PC-3 (cell line): Measurements from ENCODE around the gene ADAM22. TPM values are rescaled to one million over a fixed set of nuclear protein-coding genes. Genes with fewer than 3 reads are reported as not detected.
"Not testable (repeated sequence)": the region's sequence is repeated elsewhere in the genome, so short reads cannot be mapped to it uniquely, and the experiment has no call there.

Source experiments
- ATAC-seq: fragments of 200-7000 bp; cut with Tn5 transposase; 2 replicates; pipeline ENCODE4 v1.9.1; 2020; ENCODE audit warnings: mild to moderate bottlenecking, moderate library complexity
- BruUV-seq: library from RNA; stranded (reverse); fragments of 400-500 nt; replicated peaks from 2 replicates; lab custom pipeline; 2021; lab: Mats Ljungman, UMichigan
- CTCF ChIA-PET: fragments of 300-600 bp; sonication (Branson Sonifier 250); formaldehyde crosslinking; loops from one replicate; lab custom pipeline; 2022; ENCODE audit warnings: antibody characterized with exemption; lab: Charles Lee
- POLR2A ChIA-PET: fragments of 300-600 bp; sonication (Branson Sonifier 250); formaldehyde crosslinking; loops from one replicate; lab custom pipeline; 2022; ENCODE audit warnings: antibody characterized with exemption; ENCODE audit not compliant: unreplicated experiment; lab: Charles Lee
- DNase-seq: peaks from one replicate; pipeline ENCODE4 v3.0.0-alpha.2; 2015
- H2AFZ ChIP-seq: fragments of 300-600 bp; sonication (generic); 2 replicates; pipeline ENCODE4 v1.6.0; 2016; ENCODE audit warnings: antibody characterized with exemption, low read length
- H3F3A ChIP-seq: fragments of 300-600 bp; sonication (generic); one replicate; pipeline ENCODE4 v1.6.0; 2017; ENCODE audit warnings: antibody characterized with exemption, low read length, control low read depth, mild to moderate bottlenecking; ENCODE audit not compliant: unreplicated experiment
- H3K27ac ChIP-seq: fragments of 300-600 bp; sonication (generic); 2 replicates; pipeline ENCODE4 v1.5.1; 2016; ENCODE audit warnings: mild to moderate bottlenecking, low read length
- H3K27me3 ChIP-seq: fragments of 300-600 bp; sonication (generic); 2 replicates; pipeline ENCODE4 v1.6.1; 2016; ENCODE audit warnings: low read length, mixed read lengths
- H3K36me3 ChIP-seq: fragments of 300-600 bp; sonication (generic); 2 replicates; pipeline ENCODE4 v1.6.1; 2016; ENCODE audit warnings: low read depth, mixed run types, low read length, mixed read lengths
- H3K4me1 ChIP-seq: fragments of 300-600 bp; sonication (generic); 2 replicates; pipeline ENCODE4 v1.5.1; 2016; ENCODE audit warnings: low read length; ENCODE audit not compliant: insufficient read depth
- H3K4me2 ChIP-seq: fragments of 300-600 bp; sonication (generic); 2 replicates; pipeline ENCODE4 v1.6.0; 2016; ENCODE audit warnings: low read length
- H3K4me3 ChIP-seq: fragments of 300-600 bp; sonication (generic); 2 replicates; pipeline ENCODE4 v1.5.1; 2016; ENCODE audit warnings: mild to moderate bottlenecking, low read length, mixed read lengths
- H3K79me2 ChIP-seq: fragments of 300-600 bp; sonication (generic); 2 replicates; pipeline ENCODE4 v1.6.1; 2017; ENCODE audit warnings: low read length, mixed read lengths
- H3K9ac ChIP-seq: fragments of 300-600 bp; sonication (generic); 2 replicates; pipeline ENCODE4 v1.6.0; 2016; ENCODE audit warnings: mild to moderate bottlenecking, low read length
- H3K9me2 ChIP-seq: fragments of 300-600 bp; sonication (generic); replicated peaks from 2 replicates; pipeline ENCODE4 v1.6.1; 2016; ENCODE audit warnings: mixed run types, low read length, mixed read lengths
- H3K9me3 ChIP-seq: fragments of 300-600 bp; sonication (generic); 2 replicates; pipeline ENCODE4 v1.6.1; 2016; ENCODE audit warnings: low read length, mixed read lengths
- H4K20me1 ChIP-seq: fragments of 300-600 bp; sonication (generic); 2 replicates; pipeline ENCODE4 v1.6.1; 2016; ENCODE audit warnings: low read length, mixed read lengths
- EZH2 ChIP-seq: fragments of 300-600 bp; sonication (generic); IDR thresholded peaks from one replicate; pipeline ENCODE4 v1.6.1; 2017; ENCODE audit warnings: antibody characterized with exemption, mild to moderate bottlenecking, low read length; ENCODE audit not compliant: unreplicated experiment
- EZH2phosphoT487 ChIP-seq: fragments of 300-600 bp; sonication (generic); IDR thresholded peaks from 2 replicates; pipeline ENCODE4 v1.6.1; 2018; ENCODE audit warnings: mild to moderate bottlenecking, antibody characterized with exemption, low read length, borderline replicate concordance
- intact Hi-C: fragments of 100-400 bp; cut with micrococcal nuclease; formaldehyde crosslinking; loops from 2 replicates; pipeline ENCODE4 v1.9.0; 2023
- total RNA-seq: library from RNA; depleted of rRNA; stranded (reverse); fragments of >200 nt; gene quantifications from 2 replicates; pipeline ENCODE4 v1.2.3, GENCODE V29; 2014
- TF ChIP-seq, protein P1 (sequence below): fragments of 300-600 bp; sonication (generic); conservative IDR thresholded peaks from 2 replicates; pipeline ENCODE4 v1.5.1; 2017; ENCODE audit warnings: antibody characterized with exemption, low read depth, mild to moderate bottlenecking, low read length

ADAM22 gene
- total RNA-seq, 1 experiment from 2014 or later: 4.4 TPM

DNA sequence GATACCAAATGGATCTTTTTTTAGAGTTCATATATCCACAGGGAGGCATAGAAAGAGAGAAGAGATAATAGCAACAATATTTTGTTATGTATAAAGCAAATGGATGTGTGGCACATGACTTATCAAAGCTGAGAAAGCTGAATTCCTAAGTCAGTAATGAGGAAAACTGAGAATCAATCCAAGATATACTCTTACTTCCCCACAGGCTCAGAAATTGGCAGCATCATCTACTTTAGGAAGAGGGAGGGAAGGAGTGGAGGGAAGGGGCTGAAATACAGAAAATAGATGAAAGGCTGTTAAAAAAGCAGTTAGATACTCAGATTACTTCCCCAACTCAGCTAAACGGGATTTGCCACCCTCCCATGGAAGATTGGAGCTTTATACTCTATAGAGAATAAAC, 222.3 kb downstream of the ADAM22 start:
- TF ChIP-seq EZH2phosphoT487 (no peak), EZH2 (no peak)
- TF ChIP-seq, protein P1, sequence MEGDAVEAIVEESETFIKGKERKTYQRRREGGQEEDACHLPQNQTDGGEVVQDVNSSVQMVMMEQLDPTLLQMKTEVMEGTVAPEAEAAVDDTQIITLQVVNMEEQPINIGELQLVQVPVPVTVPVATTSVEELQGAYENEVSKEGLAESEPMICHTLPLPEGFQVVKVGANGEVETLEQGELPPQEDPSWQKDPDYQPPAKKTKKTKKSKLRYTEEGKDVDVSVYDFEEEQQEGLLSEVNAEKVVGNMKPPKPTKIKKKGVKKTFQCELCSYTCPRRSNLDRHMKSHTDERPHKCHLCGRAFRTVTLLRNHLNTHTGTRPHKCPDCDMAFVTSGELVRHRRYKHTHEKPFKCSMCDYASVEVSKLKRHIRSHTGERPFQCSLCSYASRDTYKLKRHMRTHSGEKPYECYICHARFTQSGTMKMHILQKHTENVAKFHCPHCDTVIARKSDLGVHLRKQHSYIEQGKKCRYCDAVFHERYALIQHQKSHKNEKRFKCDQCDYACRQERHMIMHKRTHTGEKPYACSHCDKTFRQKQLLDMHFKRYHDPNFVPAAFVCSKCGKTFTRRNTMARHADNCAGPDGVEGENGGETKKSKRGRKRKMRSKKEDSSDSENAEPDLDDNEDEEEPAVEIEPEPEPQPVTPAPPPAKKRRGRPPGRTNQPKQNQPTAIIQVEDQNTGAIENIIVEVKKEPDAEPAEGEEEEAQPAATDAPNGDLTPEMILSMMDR: no peak
- no peaks in the 10 kb centered on the region for H3F3A ChIP-seq
- DNase-seq (no peak), ATAC-seq (no peak)
- H3K4me2 ChIP-seq: no peak overlapping the region
- H3K36me3 ChIP-seq: no peaks in the 10 kb centered on the region
- no peak overlapping the region for H3K4me3 ChIP-seq
- no peaks in the 10 kb centered on the region for H3K79me2 ChIP-seq
- H3K9me2 ChIP-seq: no peaks in the 10 kb centered on the region
- ChIA-PET POLR2A (no interaction called here), CTCF (no interaction called here)
- H3K9ac ChIP-seq: no peak overlapping the region
- no peaks in the 10 kb centered on the region for H4K20me1 ChIP-seq
- H3K27ac ChIP-seq: no peak overlapping the region
- no peak overlapping the region for H2AFZ ChIP-seq
- intact Hi-C loops: no loop called here
- H3K9me3 ChIP-seq: no peaks in the 10 kb centered on the region
- no peaks in the 10 kb centered on the region for H3K4me1 ChIP-seq
- no TSS peak for BruUV-seq
- H3K27me3 ChIP-seq: no peaks in the 10 kb centered on the region

DNA sequence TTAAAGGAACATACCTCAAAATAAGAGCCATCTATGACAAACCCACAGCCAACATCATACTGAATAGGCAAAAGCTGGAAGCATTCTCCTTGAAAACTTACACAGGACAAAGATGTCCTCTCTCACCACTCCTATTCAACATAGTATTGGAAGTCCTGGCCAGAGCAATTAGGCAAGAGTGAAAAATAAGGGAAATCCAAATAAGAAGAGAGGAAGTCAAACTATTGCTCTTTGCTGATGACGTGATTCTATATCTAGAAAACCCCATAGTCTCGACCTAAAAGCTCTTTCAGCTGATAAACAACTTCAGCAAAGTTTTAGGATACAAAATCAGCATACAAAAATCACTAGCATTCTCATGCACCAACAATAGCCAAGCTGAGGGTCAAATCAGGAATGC, 225.7 kb downstream of the ADAM22 start:
- H2AFZ ChIP-seq, H3F3A ChIP-seq, H3K79me2 ChIP-seq, DNase-seq, H3K36me3 ChIP-seq, H3K4me2 ChIP-seq, ATAC-seq, H3K4me3 ChIP-seq, BruUV-seq, H3K27me3 ChIP-seq, H3K9ac ChIP-seq, H3K27ac ChIP-seq, H3K4me1 ChIP-seq, H3K9me3 ChIP-seq, CTCF ChIA-PET, POLR2A ChIA-PET, H4K20me1 ChIP-seq, H3K9me2 ChIP-seq: not testable (repeated sequence)
- intact Hi-C loops: loop anchor here (10.0 kb wide), 1 partner anchor 655 kb away; no protein-coding TSS in a partner anchor

DNA sequence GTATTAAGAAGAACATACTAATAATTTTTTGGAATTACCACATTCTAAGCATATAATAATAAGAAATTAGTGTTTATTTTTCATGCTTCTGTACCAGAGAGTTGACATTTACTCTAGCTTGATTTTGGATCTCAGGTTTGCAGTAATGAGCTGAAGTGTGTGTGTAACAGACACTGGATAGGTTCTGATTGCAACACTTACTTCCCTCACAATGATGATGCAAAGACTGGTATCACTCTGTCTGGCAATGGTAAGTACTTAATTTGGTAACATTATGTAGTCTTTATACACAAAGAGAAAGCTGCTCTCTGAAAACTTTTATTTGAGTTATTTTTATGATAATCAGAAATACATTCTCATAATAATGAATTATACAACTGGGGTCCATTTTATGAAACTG, 231.6 kb downstream of the ADAM22 start:
- H2AFZ ChIP-seq: no peak overlapping the region
- H3K79me2 ChIP-seq: no peaks in the 10 kb centered on the region
- no peaks in the 10 kb centered on the region for H4K20me1 ChIP-seq
- H3K4me1 ChIP-seq: no peaks in the 10 kb centered on the region
- H3K9ac ChIP-seq: no peak overlapping the region
- no TSS peak for BruUV-seq
- no peaks in the 10 kb centered on the region for H3K9me3 ChIP-seq
- H3K27ac ChIP-seq: no peak overlapping the region
- H3K4me3 ChIP-seq: no peak overlapping the region
- intact Hi-C loops: loop anchor here (10.0 kb wide), 1 partner anchor 661 kb away; no protein-coding TSS in a partner anchor
- H3K27me3 ChIP-seq: no peaks in the 10 kb centered on the region
- H3K36me3 ChIP-seq: no peaks in the 10 kb centered on the region
- H3K4me2 ChIP-seq: no peak overlapping the region
- ChIA-PET POLR2A (no interaction called here), CTCF (no interaction called here)
- H3F3A ChIP-seq: no peaks in the 10 kb centered on the region
- TF ChIP-seq, protein P1: no peak
- TF ChIP-seq EZH2phosphoT487 (no peak), EZH2 (no peak)
- ATAC-seq: no peak
- H3K9me2 ChIP-seq: no peaks in the 10 kb centered on the region
- no peak for DNase-seq
